Activated T-cell treated with anti-CD3 and anti-CD28 coated beads, Interleukin-2, amount 50 U/mL, for 4 hours (primary cell): ENCODE data around the gene PRSS37. TPM values are rescaled to one million over a fixed set of nuclear protein-coding genes. Genes with fewer than 3 reads are reported as not detected.
"Not testable (repeated sequence)": the region's sequence is repeated elsewhere in the genome, so short reads cannot be mapped to it uniquely, and the experiment has no call there.

Experiments used
- ATAC-seq, 2 donors: fragments of 200-7000 bp; cut with Tn5 transposase; one replicate each; pipeline ENCODE4 v1.10.0; 2021
- DNase-seq: peaks from one replicate; pipeline ENCODE4 v3.0.0-alpha.2; 2020
- H3K27me3 Mint-ChIP-seq: one replicate; pipeline ENCODE4 v1.8.0; 2021; ENCODE audit warnings: low read depth, mixed read lengths
- H3K36me3 Mint-ChIP-seq: one replicate; pipeline ENCODE4 v1.8.0; 2022; ENCODE audit warnings: mixed read lengths; ENCODE audit not compliant: insufficient read depth
- H3K4me1 Mint-ChIP-seq: one replicate; pipeline ENCODE4 v1.8.0; 2021; ENCODE audit warnings: low read depth, mixed read lengths
- H3K4me3 Mint-ChIP-seq: one replicate; pipeline ENCODE4 v1.8.0; 2021; ENCODE audit warnings: mild to moderate bottlenecking, moderate library complexity, mixed read lengths
- H3K9me3 Mint-ChIP-seq: one replicate; pipeline ENCODE4 v1.8.0; 2021; ENCODE audit warnings: mixed read lengths
- total RNA-seq, 3 donors: library from RNA; stranded (reverse); gene quantifications; one replicate each; pipeline ENCODE4 v1.2.1, GENCODE V29; 2021

The PRSS37 gene
- total RNA-seq, 3 donors from 2014 or later = not detected

- DNase-seq (no peak), ATAC-seq (no peak)
- Mint-ChIP-seq H3K4me1 (no peaks in the 10 kb centered on the region), H3K36me3 (no peaks in the 10 kb centered on the region), H3K9me3 (no peaks in the 10 kb centered on the region), H3K27me3 (no peaks in the 10 kb centered on the region), H3K4me3 (no peak overlapping the region)
Measured at GRCh38 chr7:141840708-141841107, 577 bp downstream of the PRSS37 start.

DNA sequence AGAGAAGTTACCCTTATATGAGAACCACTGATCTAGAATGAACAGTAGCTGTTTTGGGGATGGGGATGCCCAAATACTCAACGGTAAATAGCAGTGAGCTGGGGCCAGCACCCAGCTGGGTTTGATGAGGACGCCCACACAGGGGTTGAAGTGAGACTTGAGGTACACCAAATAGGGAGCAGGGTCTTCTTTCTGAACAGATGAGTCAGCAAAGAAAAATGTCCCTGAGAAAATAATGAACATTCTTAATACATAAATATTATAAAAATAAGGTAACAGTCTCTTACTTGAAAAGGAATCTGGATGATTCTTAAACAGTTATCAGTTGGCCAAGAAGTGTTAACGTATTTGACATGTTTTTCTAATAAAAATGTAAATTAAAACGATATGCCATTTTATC, 2.0 kb downstream of the PRSS37 start:
- H3K9me3 Mint-ChIP-seq = no peaks in the 10 kb centered on the region
- ATAC-seq (no peak), DNase-seq (no peak)
- no peaks in the 10 kb centered on the region for H3K36me3 Mint-ChIP-seq
- no peaks in the 10 kb centered on the region for H3K4me1 Mint-ChIP-seq
- no peak overlapping the region for H3K4me3 Mint-ChIP-seq
- H3K27me3 Mint-ChIP-seq = no peaks in the 10 kb centered on the region

- Mint-ChIP-seq H3K4me1 (no peaks in the 10 kb centered on the region), H3K36me3 (no peaks in the 10 kb centered on the region), H3K9me3 (no peaks in the 10 kb centered on the region)
Measured at GRCh38 chr7:141838581-141838980, 2.7 kb downstream of the PRSS37 start.

GRCh38 chr7:141837683-141838082, 3.6 kb downstream of the PRSS37 start:
- Mint-ChIP-seq H3K27me3 (no peaks in the 10 kb centered on the region), H3K9me3 (no peaks in the 10 kb centered on the region), H3K4me3 (no peak overlapping the region), H3K36me3 (no peaks in the 10 kb centered on the region), H3K4me1 (no peaks in the 10 kb centered on the region)
- no peak for DNase-seq
- no peak for ATAC-seq

More at GRCh38 chr7:141838581-141838980, 2.7 kb downstream of the PRSS37 start:
- DNase-seq (no peak), ATAC-seq (no peak)
- Mint-ChIP-seq H3K4me3 (no peak overlapping the region), H3K27me3 (no peaks in the 10 kb centered on the region)

DNA sequence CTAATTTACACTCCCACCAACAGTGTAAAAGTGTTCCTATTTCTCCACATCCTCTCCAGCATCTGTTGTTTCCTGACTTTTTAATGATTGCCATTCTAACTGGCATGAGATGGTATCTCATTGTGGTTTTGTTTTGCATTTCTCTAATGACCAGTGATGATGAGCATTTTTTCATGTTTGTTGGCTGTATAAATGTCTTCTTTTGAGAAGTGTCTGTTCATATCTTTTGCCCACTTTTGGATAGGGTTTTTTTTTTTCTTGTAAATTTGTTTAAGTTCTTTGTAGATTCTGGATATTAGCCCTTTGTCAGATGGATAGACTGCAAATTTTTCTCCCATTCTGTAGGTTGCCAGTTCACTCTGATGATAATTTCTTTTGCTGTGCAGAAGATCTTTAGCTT, 18.9 kb downstream of the PRSS37 start:
- peaks cover 65% of the 10 kb centered on the region for H3K9me3 Mint-ChIP-seq
- not testable (repeated sequence) for H3K27me3 Mint-ChIP-seq, ATAC-seq, H3K4me3 Mint-ChIP-seq, DNase-seq, H3K4me1 Mint-ChIP-seq
- H3K36me3 Mint-ChIP-seq = peaks cover 19% of the 10 kb centered on the region

GRCh38 chr7:141820067-141820466, 21.2 kb downstream of the PRSS37 start:
- H3K27me3 Mint-ChIP-seq = no peaks in the 10 kb centered on the region
- peaks cover 20% of the 10 kb centered on the region for H3K36me3 Mint-ChIP-seq
- H3K4me1 Mint-ChIP-seq = no peaks in the 10 kb centered on the region
- no peak for ATAC-seq
- DNase-seq = no peak
- no peak overlapping the region for H3K4me3 Mint-ChIP-seq
- peaks cover 58% of the 10 kb centered on the region for H3K9me3 Mint-ChIP-seq

GRCh38 chr7:141792526-141792925, 48.8 kb downstream of the PRSS37 start:
- no peaks in the 10 kb centered on the region for H3K9me3 Mint-ChIP-seq
- H3K4me1 Mint-ChIP-seq = no peaks in the 10 kb centered on the region
- H3K36me3 Mint-ChIP-seq = peaks cover 25% of the 10 kb centered on the region
- no peaks in the 10 kb centered on the region for H3K27me3 Mint-ChIP-seq
- ATAC-seq (no peak), DNase-seq (no peak)
- no peak overlapping the region for H3K4me3 Mint-ChIP-seq

- no peaks in the 10 kb centered on the region for H3K27me3 Mint-ChIP-seq
- no peak for ATAC-seq
- no peak for DNase-seq
- H3K4me3 Mint-ChIP-seq = no peak within 1 kb of the TSS
- peaks cover 19% of the 10 kb centered on the region for H3K36me3 Mint-ChIP-seq
- no peaks in the 10 kb centered on the region for H3K9me3 Mint-ChIP-seq
- H3K4me1 Mint-ChIP-seq = no peaks in the 10 kb centered on the region
Measured at GRCh38 chr7:141789917-141790316, 51.4 kb downstream of the PRSS37 start, which contains the start of gene TAS2R5. Gene TAS2R5 (plus strand): TSS chr7:141790217. CDS start chr7:141790362, 145 bp downstream.

GRCh38 chr7:141788296-141788695, 53.0 kb downstream of the PRSS37 start:
- Mint-ChIP-seq H3K9me3 (no peaks in the 10 kb centered on the region), H3K27me3 (no peaks in the 10 kb centered on the region), H3K4me3 (no peak overlapping the region), H3K4me1 (no peaks in the 10 kb centered on the region), H3K36me3 (peaks cover 16% of the 10 kb centered on the region)
- no peak for ATAC-seq
- no peak for DNase-seq

Other genes with a start within 250 kb of the PRSS37 start
- 10 to 100 TPM; 15.4 to 16.1 (median 15.8) TPM for gene DENND11, start 139.3 kb downstream of the PRSS37 start, total RNA-seq
- gene WEE2, start 133.1 kb downstream of the PRSS37 start, total RNA-seq = not detected
- 100 to 1,000 TPM; 326 to 387 (median 369) TPM for gene SSBP1, start 103.1 kb downstream of the PRSS37 start, total RNA-seq
- gene TAS2R3, start 77.4 kb downstream of the PRSS37 start, total RNA-seq = under 1 TPM; 0.29 to 0.61 (median 0.43) TPM
- under 1 TPM; 0.20 to 0.42 (median 0.22) TPM for gene TAS2R4, start 64.8 kb downstream of the PRSS37 start, total RNA-seq
- under 1 TPM; 0.20 to 0.69 (median 0.35) TPM for gene TAS2R5, start 51.3 kb downstream of the PRSS37 start, total RNA-seq
- gene OR9A4, start 74.9 kb upstream of the PRSS37 start, total RNA-seq = not detected
- not detected for gene CLEC5A, start 105.5 kb upstream of the PRSS37 start, total RNA-seq
- not detected for gene TAS2R38, start 132.3 kb upstream of the PRSS37 start, total RNA-seq
- gene MGAM, start 154.4 kb upstream of the PRSS37 start, total RNA-seq = not detected